Tongue (tissue), 2 donors: ENCODE results near the gene PPME1. TPM values are rescaled to one million over a fixed set of nuclear protein-coding genes. Genes with fewer than 3 reads are reported as not detected.
A peak's percentile ranks its signal among the peaks of the same experiment; 100 is the strongest.

Experiments
- DNase-seq: peaks from one replicate; pipeline ENCODE4 v3.0.0-alpha.2; 2015
- total RNA-seq: library from RNA; depleted of rRNA; stranded (reverse); fragments of >200 nt; gene quantifications from one replicate; pipeline ENCODE4 v1.2.3, GENCODE V29; 2014

Gene PPME1
- total RNA-seq, 1 donor from 2014 or later, result 31.3 TPM

DNA sequence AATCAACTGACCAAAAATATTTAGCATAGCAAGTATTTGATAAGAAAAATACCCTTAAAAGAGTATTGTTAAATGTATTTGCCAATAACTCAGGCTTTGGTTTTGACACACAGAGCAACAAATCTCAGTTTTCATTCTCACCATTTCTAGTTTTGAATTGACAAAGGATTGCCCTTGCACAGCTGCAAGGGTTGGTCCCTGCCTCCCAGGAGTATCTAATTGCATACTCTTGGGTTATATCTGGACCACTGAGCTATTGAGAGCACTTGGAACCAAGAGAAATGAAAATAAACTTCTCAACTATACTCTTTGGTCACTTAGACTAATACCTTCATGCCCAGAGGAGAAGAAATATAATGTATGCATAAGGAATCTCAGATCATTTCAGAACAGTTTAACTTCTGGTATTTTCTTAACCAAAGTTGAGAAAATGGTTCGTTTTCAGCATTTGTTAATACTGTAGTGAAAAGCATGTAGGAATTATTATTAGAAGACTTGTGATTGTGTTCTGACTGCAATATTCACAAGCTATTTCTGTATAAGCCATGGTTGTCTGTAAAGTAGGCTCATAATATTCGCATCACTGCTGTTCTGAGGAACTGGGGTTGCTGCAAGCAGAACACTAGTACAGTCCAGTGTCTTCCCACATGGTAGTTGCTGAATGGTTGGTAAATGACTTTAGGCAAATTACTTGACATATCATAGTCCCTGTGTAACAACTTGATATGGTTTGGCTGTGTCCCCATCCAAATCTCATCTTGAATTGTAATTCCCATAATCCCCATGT is 8.2 kb upstream of the PPME1 start:
- peak; percentile 80 for DNase-seq

GRCh38 chr11:74168838-74169237 is 2.3 kb upstream of the PPME1 start:
- DNase-seq, result no peak

DNA sequence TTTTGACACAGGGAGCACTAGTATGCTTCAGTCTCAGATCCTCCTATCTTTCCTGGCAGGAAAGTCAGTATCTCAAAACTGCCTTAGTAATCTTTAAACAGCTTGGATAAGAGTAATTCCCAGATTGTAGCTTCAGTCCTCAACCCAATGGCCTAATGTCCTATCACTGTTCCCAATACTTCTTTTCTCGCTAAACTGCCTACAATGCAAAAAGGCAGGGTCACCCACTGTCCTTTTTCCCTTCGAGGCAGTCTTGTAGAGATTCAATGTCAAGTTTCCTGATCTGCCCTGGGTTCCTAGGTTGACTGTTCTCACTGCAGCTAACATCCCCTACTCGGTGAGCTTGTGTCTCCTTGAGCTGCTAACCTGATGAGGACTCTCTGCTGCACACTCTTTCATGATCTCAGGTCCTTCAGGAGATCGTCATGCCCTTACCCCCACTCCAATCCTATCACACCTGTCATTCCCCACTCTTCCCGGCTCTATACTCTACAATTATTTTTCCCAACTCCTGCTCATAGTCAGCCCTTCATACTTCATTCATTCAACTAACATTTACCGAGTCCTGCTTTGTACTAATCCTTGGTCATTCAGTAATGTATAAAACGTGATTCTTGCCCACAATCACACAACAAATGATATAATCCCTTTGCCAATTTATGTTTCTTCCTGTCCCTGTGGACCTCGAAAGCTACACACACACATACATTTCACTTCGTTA is 1.2 kb upstream of the PPME1 start:
- no peak for DNase-seq

DNA sequence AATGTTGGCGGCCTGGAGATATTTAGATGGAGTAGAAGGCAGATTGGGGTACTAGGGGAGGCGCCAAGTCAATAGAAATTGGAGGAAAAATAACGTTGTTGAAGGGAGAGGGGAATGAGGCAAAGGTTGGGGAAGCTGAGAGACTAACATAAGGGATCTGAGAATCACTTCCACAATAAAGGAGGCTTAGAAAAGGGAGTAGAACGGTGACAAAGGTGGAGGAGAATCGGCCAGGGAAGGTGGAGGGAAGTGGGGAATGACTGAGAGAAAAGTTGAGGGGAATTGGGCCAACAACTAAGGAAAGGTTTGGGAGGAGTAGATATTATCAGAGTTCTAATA is 510 bp downstream of the PPME1 start:
- no peak for DNase-seq

DNA sequence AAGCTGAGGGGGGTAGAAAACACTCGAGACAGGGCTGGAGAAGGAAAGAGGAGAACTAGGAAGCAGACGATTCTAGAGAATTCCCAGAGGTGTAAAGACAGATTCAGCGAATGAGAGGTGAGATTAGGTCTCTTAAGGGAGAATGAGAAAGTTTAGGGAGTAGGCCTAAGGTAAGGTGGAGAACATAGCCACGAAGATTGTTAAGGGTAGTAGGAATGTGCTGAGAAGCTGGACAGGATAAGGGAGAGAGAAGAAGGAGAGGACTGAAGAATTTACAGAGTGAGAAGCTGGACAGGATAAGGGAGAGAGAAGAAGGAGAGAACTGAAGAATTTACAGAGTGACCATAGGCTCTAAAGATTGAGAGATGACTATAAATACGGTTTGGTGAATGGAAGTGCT is 908 bp downstream of the PPME1 start:
- DNase-seq, result no peak

DNA sequence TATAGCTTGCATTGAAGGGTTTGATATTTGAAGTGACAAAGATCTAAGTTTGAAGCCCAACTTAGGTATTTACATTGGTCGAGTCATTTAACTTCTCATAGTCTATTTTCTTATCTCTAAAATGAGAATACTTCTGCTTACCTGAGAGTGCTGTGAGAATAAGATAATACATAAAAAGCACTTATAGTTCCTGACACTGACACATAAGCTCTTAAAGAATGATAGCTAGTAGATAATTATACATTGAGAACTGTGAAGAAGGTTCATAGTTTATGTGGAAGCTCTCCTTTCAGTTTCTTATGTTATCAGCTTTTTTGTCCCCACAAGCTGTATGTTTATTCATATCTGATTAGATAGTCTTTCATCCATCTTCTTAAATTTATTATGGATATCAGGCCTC is 4.8 kb downstream of the PPME1 start:
- DNase-seq, result no peak

GRCh38 chr11:74179234-74180052 is 8.4 kb downstream of the PPME1 start:
- peak; percentile 24 for DNase-seq

DNA sequence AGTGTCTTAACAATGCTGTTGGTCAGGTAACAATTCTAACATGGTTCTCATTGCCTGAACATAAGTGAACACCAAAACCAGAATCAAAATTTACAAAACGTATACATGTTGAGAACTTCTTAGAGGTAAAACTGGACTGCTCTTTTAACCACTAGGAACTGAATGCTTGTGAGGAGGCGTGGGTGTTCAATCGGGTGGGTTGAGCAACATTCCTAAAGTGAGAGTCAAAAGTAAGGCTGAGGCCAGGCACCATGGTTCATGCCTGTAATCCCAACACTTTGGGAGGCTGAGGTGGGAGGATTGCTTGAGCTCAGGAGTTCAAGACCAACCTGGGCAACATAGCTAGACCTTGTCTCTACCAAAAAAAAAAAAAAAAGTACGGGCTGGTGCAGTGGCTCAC is 11.5 kb downstream of the PPME1 start:
- DNase-seq, result no peak

GRCh38 chr11:74185285-74185684 is 14.2 kb downstream of the PPME1 start:
- no peak for DNase-seq

DNA sequence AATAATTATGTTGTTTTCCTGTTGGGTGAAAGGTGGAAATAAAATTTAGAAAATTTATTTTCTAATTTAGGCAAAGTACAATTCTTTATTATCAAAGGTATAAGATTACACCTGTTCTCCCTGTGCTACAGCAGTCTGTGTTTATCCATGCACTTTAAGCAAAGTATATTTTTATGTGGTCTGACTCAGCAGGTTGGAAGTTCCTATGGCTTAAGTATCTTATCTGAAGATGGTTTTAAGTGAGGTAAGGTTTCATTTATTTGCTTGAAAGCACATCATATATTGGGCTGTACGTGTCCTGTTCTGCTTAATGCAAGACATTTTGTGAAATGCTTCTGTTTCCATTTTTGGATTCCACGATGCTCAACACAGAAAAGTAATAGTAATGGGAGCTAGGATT is 14.6 kb downstream of the PPME1 start:
- DNase-seq, result no peak

DNA sequence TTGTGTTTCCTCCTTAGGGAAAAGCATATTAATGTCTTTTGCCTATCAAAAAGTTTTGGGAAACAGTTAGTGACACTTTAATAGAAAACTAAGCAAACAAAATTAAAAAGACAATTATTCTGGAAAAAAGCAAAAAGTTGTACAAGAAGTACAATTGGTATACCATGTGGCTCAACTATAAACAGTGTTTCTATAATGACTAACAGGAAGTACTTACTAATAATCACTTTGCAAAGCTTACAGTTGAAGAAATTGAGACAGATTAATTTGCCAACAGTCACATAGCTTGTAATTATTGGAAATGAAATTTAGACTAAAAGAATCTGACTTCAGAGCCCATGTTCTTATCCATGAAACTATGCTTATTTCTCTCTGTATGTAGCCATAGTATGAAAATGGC is 24.7 kb downstream of the PPME1 start:
- DNase-seq, result no peak

- DNase-seq, result no peak
Observed at GRCh38 chr11:74196781-74197486, 25.8 kb downstream of the PPME1 start.

GRCh38 chr11:74203966-74204365 is 32.9 kb downstream of the PPME1 start:
- DNase-seq, result peak; percentile 4

DNA sequence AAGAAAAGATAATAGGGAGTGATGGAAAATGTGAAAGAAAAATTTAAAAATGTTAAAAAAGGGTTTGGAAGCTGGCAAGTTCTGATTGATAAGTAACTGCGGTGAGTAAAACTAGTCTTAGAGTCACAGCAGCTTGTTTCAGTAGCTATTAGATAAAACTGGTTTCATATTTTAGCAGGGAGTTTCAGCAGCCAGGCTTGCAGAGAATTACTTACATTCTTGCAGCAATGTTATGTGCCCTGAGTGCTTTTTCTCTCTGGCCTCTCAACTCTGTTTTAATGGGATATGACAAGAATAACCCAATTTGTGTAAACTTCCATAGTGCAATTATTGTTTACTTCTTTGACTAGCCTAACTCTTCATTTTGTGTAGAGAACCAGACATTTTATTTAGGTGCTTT is 33.6 kb downstream of the PPME1 start:
- DNase-seq, result no peak

DNA sequence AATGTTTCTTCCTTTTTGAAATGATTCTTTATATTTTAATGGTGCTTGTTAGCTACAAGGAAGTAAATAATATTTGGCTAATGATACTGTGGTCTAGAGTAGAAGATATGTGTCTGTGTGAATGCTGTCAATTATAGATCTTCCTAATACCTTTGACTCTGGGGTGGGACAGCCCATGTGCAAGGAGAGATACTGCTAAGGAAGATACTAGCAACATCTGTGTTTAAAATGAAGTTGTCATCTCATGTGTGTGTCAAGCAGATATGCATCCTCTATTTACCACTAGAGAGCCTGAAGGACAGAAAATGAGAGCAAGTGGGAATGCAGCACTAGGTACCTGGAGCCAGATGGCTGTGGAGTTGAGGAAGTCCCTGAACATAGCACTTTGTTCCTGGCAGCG is 34.1 kb downstream of the PPME1 start:
- no peak for DNase-seq

DNA sequence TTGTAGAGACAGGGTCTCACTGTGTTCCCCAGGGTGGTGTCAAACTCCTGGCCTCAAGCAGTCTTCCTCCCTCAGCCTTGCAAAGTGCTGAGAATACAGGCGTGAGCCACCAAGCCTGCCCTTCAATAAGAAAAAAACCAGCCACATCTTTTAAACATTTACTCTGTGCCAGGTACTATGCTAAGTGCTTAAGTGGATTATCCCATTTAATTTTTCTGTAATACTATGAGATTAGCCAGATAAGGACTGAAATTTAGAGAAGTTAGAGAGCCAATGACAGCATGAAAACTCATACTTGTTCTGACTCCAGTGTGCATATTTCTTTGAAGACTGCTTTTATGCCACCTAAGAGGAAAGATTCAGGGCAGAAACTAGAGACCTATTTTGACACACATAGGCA is 35.7 kb downstream of the PPME1 start:
- no peak for DNase-seq

DNA sequence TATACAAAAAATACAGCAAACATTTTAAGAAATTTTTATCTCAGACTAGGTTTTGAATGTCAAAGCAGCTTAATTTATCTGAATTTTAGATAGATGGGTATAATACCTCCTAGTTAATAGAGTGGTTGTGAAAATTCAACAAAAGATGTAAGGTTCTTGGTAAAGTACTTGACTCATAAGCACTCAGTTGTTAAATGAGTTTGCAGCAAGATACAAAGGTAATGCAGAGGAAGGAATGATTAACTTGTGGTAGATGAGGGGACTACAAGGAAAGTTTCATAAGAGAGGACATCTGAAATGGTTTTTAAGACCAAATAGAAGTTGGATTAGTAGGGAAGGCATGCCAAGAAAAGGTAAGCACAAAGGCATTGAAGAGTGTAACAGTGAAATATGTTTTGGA is 37.4 kb downstream of the PPME1 start:
- no peak for DNase-seq

GRCh38 chr11:74212533-74212932 is 41.4 kb downstream of the PPME1 start:
- no peak for DNase-seq

- DNase-seq, result no peak
Observed at GRCh38 chr11:74220376-74220775, 49.3 kb downstream of the PPME1 start.

DNA sequence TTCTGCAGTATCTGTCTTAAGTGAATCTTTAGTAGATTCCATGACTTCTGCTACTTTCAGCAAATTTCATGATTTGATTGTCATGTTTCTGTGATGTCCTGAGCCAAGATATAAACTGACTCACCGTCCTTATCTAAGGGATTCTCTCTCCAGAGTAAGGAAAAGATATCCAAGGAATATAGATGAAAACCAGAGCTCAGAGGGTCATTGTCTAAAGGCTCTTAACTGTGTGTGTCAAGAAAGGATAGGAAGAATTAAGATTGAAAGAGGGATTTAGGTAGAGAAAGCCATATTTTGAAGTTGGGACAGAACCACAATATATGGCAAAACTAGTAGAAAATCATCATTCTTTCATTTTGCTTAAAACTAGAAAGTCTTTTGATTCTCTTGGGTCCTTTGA is 50.7 kb downstream of the PPME1 start:
- DNase-seq, result no peak

- DNase-seq, result no peak
Observed at GRCh38 chr11:74225565-74225964, 54.5 kb downstream of the PPME1 start.

DNA sequence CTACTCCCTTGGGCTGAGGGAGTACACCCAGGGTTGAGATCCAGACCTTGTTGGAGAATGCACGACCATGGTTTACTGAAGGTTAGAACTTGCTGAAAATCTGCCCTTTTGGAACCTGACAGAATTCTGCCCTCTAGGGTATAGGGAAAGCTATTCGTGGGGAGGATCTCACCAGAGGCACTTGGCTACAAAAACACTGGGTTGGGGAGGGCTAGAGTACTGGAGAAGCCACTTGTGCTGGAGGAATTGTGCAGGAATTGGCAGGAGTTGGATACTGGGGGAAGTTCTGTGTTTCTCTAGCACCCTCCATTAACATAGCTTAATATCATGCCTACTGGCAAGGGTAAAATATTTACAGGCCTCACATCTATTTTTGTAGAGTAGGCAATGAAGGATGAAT is 55.8 kb downstream of the PPME1 start:
- no peak for DNase-seq
